Lower leg skin (tissue), 4 donors: ENCODE results near the gene STAU1. TPM values are rescaled to one million over a fixed set of nuclear protein-coding genes. Genes with fewer than 3 reads are reported as not detected.
"Not testable (repeated sequence)": the region's sequence is repeated elsewhere in the genome, so short reads cannot be mapped to it uniquely, and the experiment has no call there.

ENCODE experiments used
- DNase-seq, 2 donors: peaks; one replicate each; pipeline ENCODE4 v3.0.0-alpha.2; 2019; ENCODE audit warnings: low spot score in 2 of 2
- H3K4me3 ChIP-seq: fragments of 200-600 bp; sonication (generic); 2 replicates; pipeline ENCODE4 v1.5.1; 2017; ENCODE audit warnings: mild to moderate bottlenecking, low read depth; ENCODE audit not compliant: poor library complexity, severe bottlenecking
- POLR2A ChIP-seq, 2 donors: fragments of 450-650 bp; IDR thresholded peaks; one replicate each; pipeline ENCODE4 v1.6.1; 2016 to 2017; ENCODE audit warnings: antibody characterized with exemption in 2 of 2, mild to moderate bottlenecking in 1 of 2, moderate library complexity in 1 of 2
- WGBS, 2 donors: methylation state at CpG; one replicate each; pipeline ENCODE4 v1.1.5; 2018; 5-methylcytosine and 5-hydroxymethylcytosine counted together
- intact Hi-C: fragments of 100-400 bp; cut with DNase I; formaldehyde crosslinking; loops from one replicate; pipeline ENCODE4 v1.15.0; 2023; ENCODE audit warnings: low total_unique reads
- total RNA-seq, 4 donors: library from RNA; depleted of rRNA; stranded (reverse); fragments of >200 nt; gene quantifications; one replicate each; pipeline ENCODE4 v1.1.0, GENCODE V29; 2016
- TF ChIP-seq, protein P1 (sequence below), 3 donors: fragments of 450-650 bp; IDR thresholded peaks; one replicate each; pipeline ENCODE4 v1.5.1; 2016; ENCODE audit warnings: antibody characterized with exemption in 3 of 3, mild to moderate bottlenecking in 3 of 3, moderate library complexity in 2 of 3

STAU1 gene
- total RNA-seq, 4 donors from 2014 or later: 68.4 to 90.0 (median 77.0) TPM

DNA sequence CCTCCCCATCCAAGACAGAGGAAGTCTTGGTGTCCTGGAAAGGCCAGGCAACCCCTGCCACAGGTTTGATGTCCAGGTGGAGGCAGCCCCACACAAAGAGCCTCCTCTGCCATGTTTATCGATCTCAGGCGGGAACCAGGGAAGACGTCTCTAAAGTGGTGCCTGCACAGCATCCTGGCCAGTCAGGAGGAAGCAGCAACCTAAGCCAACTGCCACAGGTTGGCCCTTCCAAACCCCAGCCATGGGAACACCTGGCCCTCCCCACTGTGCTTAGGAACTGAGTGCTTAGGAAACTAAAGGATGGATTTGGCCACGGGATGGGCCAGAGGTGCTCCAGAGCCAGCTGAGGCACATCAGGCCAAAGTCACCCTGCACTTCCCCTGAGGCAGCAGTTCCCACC, 85.1 kb downstream of the STAU1 start:
- intact Hi-C loops: no loop called here
- TF ChIP-seq, protein P1, sequence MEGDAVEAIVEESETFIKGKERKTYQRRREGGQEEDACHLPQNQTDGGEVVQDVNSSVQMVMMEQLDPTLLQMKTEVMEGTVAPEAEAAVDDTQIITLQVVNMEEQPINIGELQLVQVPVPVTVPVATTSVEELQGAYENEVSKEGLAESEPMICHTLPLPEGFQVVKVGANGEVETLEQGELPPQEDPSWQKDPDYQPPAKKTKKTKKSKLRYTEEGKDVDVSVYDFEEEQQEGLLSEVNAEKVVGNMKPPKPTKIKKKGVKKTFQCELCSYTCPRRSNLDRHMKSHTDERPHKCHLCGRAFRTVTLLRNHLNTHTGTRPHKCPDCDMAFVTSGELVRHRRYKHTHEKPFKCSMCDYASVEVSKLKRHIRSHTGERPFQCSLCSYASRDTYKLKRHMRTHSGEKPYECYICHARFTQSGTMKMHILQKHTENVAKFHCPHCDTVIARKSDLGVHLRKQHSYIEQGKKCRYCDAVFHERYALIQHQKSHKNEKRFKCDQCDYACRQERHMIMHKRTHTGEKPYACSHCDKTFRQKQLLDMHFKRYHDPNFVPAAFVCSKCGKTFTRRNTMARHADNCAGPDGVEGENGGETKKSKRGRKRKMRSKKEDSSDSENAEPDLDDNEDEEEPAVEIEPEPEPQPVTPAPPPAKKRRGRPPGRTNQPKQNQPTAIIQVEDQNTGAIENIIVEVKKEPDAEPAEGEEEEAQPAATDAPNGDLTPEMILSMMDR (IDR thresholded peaks at IDR 0.05): no peak
- TF ChIP-seq POLR2A (IDR thresholded peaks at IDR 0.05): no peak
- H3K4me3 ChIP-seq: no peak overlapping the region
- DNase-seq: no peak
- WGBS, 2 donors: 94 to 100% methylated on average over 4 of the region's 4 CpGs

DNA sequence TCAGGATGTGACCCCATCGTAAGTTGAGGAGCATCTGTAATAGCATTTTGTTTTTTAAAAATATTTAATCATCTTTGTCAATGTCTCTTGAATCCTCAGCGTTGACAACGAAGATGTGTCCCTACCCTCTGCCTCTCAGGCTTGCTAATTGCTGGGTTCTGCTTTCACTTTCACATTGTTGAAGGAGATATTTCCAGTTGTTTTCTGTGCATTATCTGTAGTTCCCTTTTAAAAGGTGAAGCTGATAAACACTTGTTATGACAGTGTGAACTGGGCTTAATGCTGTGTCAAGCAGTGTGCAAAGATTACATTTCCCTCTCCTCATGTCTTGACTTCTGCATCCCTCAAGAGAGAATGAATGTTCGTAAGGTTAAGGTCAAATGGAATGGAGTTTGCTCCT, 87.2 kb downstream of the STAU1 start:
- intact Hi-C loops: no loop called here
- H3K4me3 ChIP-seq: no peak overlapping the region
- TF ChIP-seq POLR2A (IDR thresholded peaks at IDR 0.05): no peak
- TF ChIP-seq, protein P1 (IDR thresholded peaks at IDR 0.05): no peak
- no peak for DNase-seq
- 86 to 93% methylated on average over 4 of the region's 4 CpGs for WGBS, 2 donors

DNA sequence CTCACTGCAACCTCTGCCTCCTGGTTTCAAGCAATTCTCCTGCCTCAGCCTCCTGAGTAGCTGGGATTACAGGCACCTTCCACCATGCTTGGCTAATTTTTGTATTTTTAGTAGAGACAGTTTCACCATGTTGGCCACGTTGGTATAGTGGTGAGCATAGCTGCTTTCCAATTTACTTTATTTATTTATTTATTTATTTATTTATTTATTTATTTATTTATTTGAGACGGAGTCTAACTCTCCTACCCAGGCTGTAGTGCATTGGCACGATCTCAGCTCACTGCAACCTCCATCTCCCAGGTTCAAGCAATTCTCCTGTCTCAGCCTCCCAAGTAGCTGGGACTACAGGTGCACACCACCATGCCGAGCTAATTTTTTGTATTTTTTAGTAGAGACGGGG, 87.8 kb downstream of the STAU1 start:
- DNase-seq, intact Hi-C loops, H3K4me3 ChIP-seq: not testable (repeated sequence)
- 89 to 98% methylated on average over 5 of the region's 5 CpGs for WGBS, 2 donors

DNA sequence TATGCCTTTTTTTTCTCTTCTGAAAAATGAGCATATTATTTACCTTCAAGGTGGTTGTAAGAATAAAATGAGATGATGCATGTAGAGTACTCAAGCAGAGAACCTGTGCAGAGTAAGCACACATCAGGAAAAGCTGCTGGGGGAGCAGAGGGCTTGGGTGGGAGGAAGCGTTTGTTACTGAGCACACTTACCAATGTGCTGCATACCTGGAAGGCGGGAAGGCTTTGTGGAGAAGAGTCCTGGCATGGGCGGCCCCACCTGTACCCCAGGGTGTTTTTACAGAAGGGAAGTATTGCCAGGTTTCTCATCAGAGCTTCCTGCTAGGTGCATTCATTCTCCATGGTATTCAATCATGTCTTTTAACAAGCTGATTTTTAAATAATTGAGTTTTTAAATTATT, 89.1 kb downstream of the STAU1 start:
- 62 to 75% methylated on average over 3 of the region's 3 CpGs for WGBS, 2 donors
- intact Hi-C loops: no loop called here
- TF ChIP-seq, protein P1 (IDR thresholded peaks at IDR 0.05): no peak
- TF ChIP-seq POLR2A (IDR thresholded peaks at IDR 0.05): no peak
- DNase-seq: no peak
- H3K4me3 ChIP-seq: no peak overlapping the region

DNA sequence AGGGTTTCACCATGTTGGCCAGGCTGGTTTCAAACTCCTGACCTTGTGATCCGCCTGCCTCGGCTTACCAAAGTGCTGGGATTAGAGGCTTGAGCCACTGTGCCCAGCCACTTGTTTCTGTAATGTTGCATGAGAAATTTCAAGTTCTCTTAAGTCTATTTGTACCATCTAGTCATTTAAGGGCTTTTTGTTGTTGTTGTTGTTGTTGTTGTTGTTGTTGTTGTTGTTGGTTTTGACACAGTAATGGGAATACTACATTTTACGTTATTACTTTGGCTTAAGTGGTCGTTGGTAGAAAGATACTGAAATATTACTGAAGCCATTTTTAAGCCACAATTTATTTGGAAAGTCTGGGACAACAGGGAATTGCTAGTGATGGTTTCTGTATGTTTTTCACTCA, 90.0 kb downstream of the STAU1 start:
- WGBS, 2 donors: 93 to 94% methylated on average over 4 of the region's 4 CpGs
- intact Hi-C loops: no loop called here
- TF ChIP-seq, protein P1 (IDR thresholded peaks at IDR 0.05): no peak
- no peak for TF ChIP-seq POLR2A (IDR thresholded peaks at IDR 0.05)
- DNase-seq: peak in 1 of 2 donors; percentile 42
- no peak overlapping the region for H3K4me3 ChIP-seq

DNA sequence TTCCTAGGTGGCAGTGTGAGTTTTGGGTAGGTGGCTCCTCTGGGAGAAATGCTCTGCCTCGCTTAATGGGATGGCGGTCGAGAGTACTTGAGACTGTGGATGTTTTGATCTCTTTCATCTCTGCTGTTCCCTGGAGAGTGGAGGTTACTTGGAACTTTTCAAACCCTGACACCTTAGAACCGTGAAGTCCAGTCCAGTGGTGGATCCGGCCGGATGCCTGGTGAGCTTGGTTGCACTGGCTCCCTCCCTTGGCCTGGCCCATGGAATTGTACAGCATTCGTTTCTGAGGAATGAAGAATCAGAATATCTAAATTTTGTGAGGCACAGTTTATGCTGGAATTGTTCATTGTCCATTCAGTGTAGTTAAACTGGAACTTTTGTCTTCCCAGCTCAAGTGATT, 91.0 kb downstream of the STAU1 start:
- DNase-seq: peak in 1 of 2 donors; percentile 61
- 93% methylated on average over 7 of the region's 7 CpGs for WGBS, 2 donors
- TF ChIP-seq, protein P1 (IDR thresholded peaks at IDR 0.05): no peak
- TF ChIP-seq POLR2A (IDR thresholded peaks at IDR 0.05): no peak
- intact Hi-C loops: no loop called here
- H3K4me3 ChIP-seq: no peak overlapping the region
